Measurements from ENCODE around the gene RER1.

GRCh38 chr1:2406451-2407041 lies 14.9 kb downstream of the RER1 start:
- TF ChIP-seq CTCF (IDR thresholded peaks at IDR 0.05 in 2 of 3, conservative IDR thresholded peaks at IDR 0.05 in 1 of 3; ENCODE audit: borderline replicate concordance in 1 of 3, insufficient read depth in 1 of 3, low read depth in 2 of 3, low read length in 2 of 3) (peak in 2 of 3 experiments; percentile 28 to 34; a peak in 3 of 6 replicates), POLR2A (IDR thresholded peaks at IDR 0.05; ENCODE audit: borderline replicate concordance, extremely low read depth, insufficient read depth, insufficient read length) (no peak), SRF (IDR thresholded peaks at IDR 0.05; ENCODE audit: low read depth) (no peak), REST (IDR thresholded peaks at IDR 0.05; ENCODE audit: low read depth) (no peak), EZH2phosphoT487 (IDR thresholded peaks at IDR 0.05; ENCODE audit: borderline replicate concordance) (no peak), POLR2AphosphoS5 (IDR thresholded peaks at IDR 0.05; ENCODE audit: low read depth, low read length) (no peak), JUND (IDR thresholded peaks at IDR 0.05) (no peak), SP1 (IDR thresholded peaks at IDR 0.05; ENCODE audit: low read depth) (no peak)
